COLO668 (cell line): ENCODE data around the gene SH2B3.

Experiments used
- DNase-seq: peaks from one replicate; lab custom pipeline; 2025; ENCODE audit not compliant: unreplicated experiment; lab: John Stamatoyannopoulos, UW

Gene SH2B3

DNA sequence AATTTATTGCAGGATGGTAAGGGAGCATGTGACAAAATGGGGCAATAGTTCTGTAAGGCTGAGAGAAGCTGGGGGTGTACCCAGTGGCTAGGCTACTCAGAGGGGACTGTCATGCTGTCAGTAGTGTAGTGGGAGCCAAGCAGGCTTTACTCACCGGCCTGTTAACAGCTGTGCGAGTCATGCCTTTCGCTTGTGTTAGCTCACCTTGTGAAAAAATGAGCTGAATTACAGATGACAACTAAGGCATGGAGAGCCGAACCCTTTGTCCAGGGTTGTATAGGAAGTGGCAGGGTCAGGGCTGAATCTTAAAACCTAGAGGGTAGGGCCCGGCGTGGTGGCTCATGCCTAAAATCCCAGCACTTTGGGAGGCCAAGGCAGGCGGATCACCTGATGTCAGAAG, 37.9 kb downstream of the SH2B3 start:
- no peak for DNase-seq

DNA sequence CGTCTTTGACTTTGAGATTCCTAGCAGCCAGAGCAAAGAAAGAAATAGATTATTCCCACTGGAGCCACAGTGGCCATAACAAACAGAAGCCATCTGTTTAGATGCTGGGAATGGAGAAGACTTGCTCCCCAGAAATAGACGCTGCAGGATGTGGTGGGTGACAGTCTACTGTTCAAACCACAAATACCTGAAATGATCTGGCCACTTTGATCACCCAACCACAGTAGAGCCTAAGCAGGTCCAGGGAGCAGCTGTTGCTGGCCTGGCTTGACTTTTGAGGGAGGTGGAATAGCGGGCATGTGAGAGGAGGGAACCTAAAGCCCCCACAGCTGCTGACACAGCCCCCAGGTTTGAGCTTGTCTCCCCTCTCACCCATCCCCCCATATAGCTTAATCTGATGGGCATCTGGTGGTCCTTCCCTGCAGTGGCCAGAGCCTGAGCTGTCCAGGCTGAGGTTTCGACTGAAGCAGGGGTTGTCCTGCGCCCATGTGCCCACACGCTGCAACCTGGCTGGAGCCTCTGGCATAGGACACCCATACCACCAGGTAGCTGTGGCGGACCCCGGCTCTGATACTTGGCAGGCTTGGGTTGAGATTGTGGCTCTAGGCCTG, 38.7 kb downstream of the SH2B3 start:
- no peak for DNase-seq

DNA sequence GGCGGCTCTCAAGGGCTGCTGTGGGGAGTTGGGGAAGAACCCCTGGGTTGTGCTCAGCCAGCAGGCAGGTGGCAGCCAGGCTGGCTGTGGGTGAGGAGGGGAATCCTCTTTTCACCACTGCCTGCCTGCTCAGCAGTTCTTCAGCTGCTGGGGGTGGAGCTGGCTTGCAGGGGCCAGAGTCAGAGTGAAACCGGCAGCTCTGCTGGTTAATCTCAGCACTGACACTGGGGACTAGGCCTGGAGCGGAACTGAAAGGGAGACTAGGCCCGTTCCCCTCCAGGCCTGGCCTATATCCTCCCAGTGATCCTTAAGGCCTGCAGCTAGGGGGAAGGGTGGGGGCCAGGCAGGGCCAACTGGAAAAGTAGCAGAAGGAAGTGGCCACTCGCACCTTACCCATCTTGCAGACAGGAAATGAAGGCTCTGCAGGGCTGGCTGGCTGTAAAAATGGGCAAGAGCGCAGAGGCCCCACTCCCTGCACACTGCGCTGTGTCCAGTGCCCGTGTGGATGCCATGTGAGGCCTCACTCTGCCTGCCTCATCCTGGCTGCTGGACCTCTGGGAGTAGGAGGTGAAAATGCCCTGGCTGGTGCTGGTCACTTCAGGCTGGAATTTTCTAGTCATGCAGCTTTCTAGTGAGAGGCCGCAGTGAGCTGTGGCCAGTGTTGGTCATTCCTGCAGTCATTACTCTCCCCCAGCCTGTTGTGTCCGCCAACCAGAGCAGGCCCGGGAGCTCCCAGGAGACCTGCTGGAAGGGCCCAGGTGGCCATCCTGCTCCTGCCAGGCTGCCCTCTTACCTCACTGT, 39.4 kb downstream of the SH2B3 start:
- DNase-seq, result no peak

DNA sequence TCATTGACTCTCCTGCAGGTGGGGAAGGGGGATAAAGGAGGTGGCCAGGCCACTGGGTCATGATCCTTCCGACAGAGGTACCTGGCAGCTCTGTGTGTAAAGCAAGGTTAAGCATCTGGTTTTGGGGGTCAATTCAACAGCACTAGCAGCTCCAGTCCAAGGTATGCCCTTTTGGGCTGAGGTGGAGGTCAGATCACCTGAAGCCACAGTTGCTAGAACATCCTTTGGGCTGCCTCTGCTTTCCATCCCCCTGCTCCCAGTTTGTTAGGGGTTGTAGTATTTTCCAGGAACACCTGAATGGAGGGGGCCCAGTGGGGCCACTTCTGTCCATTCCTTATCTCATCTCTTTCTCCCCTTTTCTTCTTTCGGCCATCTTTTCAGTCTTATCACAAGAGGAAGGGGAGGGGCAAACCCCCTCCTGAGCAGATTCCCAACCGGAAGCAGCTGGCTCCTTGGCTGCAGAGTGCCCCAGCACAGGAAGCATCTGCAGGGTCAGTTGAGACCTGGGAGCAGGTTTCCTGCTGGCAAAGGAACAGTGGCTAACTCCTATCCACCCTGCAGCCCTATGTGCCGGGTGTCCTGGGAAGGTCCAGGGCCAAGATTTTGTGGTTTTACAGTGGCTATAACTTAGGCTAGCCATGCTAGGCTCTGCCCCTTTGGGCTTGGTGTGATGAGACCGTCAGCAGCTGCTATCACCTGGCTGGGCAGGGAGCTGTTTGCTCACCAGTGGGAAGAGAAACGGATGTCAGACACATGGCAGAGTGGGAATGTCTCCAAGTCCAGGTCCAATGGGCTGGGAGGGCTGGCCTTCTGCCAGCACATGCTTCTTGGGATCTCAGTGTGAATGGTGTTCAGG, 40.2 kb downstream of the SH2B3 start:
- peak; percentile 23 for DNase-seq

DNA sequence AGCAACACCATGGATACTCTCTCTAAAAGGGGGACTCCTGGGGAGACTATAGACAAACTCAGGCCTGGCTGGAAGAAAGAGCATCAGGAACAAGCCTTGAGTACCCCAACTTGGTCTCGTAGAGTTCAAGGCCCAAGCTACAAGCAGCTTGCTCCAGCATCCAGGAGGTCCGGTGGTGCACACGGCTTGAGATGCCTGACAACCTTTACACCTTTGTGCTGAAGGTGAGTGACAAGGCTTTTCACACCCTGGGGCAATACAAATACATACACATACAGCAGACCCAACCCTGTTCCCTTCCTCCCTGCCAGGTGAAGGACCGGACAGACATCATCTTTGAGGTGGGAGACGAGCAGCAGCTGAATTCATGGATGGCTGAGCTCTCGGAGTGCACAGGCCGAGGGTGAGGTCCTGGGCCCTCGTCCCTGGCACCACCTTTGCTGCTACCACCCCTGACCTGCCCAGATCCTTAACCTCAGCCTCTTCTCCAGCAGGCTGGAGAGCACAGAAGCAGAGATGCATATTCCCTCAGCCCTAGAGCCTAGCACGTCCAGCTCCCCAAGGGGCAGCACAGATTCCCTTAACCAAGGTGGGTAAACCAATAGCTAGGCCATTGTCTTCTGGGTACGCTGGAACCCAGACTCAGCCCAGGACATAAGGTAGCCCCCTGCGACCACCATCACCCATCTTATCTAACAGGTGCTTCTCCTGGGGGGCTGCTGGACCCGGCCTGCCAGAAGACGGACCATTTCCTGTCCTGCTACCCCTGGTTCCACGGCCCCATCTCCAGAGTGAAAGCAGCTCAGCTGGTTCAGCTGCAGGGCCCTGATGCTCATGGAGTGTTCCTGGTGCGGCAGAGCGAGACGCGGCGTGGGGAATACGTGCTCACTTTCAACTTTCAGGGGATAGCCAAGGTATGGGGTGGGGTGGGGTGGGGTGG, 41.2 kb downstream of the SH2B3 start:
- no peak for DNase-seq

DNA sequence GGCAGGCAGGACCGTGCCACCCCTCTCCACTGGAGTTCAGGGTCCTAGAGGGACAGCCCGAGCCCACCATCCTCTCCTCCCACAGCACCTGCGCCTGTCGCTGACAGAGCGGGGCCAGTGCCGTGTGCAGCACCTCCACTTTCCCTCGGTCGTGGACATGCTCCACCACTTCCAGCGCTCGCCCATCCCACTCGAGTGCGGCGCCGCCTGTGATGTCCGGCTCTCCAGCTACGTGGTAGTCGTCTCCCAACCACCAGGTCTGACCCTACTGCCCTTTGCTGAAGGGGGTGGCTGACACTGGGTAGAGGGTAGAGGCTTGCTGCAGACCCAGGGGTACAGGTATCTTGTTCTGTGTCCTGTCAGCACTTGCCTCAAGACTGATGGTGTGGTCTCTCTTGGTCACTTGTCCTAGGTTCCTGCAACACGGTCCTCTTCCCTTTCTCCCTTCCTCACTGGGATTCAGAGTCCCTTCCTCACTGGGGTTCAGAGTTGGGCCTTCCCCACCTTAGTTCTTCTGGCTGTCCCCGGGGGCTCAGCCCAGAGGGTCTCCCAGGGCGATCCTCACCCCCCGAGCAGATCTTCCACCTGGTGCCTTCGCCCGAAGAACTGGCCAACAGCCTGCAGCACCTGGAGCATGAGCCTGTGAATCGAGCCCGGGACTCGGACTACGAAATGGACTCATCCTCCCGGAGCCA, 42.0 kb downstream of the SH2B3 start:
- no peak for DNase-seq

DNA sequence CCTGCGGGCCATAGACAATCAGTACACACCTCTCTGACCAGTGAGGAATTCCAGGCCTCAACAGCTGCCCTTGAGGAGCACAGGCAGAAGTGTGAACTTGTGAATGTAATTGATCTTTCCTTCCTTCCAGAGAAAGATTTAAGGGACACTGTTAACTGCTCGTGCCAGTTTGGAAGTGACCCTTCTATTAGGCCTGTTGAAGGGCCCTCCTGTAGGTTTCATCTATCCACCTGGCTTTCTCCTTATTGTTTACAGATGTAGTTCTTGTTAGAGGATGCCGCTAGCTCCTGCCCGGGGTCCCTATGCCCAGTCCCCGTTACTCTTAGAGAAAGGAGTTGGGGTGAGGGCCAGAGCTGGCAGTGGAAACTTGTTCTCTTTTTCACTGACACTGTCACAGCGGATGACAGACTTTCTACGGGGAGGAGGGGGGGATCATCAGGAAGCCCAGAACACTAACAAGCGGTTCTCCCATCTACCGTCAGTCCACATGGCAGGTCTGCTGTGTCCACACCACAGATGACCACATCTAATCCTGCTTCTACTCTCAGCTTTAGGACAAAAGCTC, 42.6 kb downstream of the SH2B3 start:
- DNase-seq, result no peak

DNA sequence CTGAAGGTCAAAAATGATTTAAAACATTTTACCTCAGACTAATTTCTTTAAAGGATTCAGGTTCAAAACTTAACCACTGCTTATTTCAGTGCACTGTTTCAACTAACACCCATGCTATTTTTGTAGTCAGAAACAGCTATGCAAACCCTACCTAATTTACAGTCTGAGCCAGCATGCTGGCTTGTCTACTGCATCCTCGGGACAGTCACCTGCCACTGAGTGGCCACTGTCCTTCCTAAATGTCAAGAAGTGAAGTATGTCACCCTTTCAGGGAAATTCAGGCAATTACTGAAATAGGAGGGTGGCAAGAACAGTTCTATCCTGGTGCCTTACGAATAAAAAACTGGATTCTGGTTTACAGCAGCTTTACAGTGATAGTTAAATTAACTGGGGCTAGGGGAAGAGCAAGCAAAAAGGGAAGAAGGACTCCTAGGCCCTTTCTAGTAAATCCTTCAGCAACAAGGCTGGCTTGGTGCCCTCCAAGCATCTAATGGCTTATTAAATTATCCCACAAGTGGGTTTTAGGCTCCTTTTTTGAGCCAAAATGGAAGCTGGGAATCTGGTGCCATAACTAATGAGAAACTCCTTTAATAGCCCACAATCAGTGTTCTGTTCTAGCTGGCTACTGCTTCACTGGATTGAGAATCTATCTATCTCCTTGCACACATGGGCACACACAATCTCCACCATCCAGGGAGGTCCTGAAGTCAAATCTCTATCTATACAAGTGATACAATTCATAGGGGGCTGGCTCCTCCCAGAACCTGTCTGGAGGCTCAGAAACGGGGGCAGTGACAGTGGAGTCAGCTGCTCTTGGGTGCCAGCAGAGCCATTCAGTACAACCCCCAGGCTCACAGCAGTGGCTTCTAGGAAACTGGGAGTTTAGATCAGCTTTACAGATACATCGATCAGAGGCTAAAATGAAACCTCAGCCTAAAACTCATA, 43.4 kb downstream of the SH2B3 start:
- DNase-seq, result no peak

DNA sequence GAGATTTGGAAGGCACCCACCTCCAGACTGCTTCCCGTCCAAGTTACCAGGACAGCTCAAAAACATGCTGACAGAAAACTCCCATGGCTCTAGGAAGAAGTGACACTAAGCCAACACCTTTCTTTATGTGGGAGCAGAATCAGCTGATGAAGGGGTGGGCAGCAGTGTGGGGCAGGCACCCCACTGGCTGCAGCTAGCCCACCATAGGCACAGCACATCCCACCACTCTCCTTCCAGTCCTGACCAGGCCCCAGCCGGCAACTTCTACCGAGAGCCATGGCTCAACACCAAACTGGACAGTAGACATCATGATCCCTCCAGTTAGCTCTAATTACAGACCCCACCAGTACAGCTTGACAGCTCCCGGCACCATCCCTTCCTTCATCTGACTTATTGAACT, 45.0 kb downstream of the SH2B3 start:
- no peak for DNase-seq

DNA sequence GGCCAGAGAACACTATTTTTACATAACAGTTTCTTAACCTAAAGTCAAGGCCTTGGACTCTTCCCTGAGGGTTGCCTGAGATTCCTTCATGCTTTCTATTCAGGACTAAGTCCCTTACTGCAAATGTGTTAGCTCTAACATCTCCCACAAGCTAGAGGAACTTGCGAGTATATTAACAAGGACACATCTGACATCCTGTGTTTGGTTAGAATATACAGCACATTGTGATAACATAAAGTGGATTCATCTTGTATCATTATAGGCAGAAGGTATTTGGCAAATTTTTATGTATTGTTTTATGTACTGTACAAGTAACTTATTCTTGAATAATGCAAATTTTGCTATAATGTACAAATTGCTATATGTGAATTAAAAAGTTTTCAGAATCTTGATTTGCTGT, 45.5 kb downstream of the SH2B3 start:
- DNase-seq, result no peak

DNA sequence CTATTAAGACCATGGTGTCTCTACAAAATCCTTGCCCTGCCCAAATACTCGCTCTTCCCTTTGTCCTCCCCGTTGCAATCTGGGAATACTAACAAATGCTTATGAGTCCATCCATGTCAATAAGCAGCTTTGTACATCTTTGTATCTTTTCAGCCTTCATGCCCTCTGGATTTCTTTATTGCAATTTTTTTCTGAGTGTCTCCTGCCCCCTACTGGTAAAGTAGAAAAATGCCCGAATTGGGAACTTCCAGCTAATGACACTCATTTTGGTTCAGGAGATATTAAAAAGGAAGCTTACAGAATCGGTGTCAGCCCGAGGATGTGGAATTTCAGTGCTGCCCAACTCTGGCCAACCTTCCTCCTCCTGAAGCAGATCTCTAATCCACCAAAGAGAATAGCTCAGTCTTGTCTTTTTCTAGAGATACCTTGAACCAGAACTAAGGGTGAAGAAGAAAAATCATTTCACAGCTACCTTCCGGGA, 46.0 kb downstream of the SH2B3 start:
- no peak for DNase-seq

DNA sequence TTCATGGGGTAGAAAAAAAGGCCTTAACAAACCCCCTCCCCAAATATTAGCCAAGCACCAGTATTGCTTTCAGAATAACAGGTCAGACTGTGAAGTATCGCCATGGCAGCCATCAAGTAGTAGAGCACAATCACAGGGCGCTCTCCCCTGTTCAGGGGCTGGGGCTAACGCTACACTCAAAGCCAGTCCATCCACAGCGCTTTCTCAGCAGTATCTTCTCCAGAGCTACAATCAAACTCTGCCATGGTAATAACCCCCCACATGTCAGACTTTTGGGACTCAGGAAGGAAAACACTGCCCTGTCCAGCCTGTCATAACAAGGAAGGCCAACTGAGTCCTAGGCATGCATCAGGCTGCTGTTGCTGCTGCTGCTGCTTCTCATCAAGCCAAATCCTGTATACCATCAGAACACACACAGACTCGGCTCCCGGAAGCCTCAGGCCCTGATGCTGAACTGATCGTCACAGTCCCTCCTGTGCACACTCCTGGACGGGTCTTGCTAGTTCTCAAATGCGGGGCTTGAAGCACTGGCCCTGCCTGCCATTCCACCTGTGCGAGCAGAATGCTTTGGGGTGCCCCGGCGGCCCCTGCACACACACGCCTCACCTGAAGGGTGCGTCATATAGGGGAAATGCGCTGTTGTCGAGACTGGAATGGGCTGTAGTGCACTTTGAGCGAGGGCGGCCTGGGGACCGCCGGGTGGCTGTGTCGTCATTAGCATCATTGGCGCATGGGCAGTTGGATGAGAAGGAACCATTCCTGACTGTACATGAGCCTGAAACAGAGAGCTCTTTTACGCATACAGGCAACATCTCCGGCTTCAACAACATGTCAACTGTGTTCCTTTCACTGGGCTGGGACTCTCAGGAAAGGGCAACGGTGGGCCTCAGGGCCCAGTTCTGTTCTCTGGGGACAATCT, 47.6 kb downstream of the SH2B3 start:
- DNase-seq, result no peak

DNA sequence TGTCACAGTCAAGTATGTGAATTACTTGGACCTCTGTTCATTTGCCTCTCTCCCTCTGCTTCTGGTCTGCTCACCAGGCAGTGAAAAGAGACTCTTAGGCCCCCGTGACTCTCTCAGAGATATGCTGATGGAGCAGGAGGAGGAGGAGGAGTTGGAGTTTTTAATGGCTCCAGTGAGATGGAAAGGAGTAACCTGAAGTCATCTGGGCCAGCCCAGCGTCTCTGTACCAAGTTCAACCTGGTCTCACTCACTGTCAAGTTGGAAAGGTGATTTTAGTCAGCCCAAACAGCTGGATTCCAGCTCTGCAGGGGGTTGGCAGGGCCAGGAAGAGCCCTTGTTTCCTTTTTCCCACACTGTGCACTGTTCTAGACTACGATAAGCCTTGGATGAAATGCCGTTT, 48.6 kb downstream of the SH2B3 start:
- no peak for DNase-seq

DNA sequence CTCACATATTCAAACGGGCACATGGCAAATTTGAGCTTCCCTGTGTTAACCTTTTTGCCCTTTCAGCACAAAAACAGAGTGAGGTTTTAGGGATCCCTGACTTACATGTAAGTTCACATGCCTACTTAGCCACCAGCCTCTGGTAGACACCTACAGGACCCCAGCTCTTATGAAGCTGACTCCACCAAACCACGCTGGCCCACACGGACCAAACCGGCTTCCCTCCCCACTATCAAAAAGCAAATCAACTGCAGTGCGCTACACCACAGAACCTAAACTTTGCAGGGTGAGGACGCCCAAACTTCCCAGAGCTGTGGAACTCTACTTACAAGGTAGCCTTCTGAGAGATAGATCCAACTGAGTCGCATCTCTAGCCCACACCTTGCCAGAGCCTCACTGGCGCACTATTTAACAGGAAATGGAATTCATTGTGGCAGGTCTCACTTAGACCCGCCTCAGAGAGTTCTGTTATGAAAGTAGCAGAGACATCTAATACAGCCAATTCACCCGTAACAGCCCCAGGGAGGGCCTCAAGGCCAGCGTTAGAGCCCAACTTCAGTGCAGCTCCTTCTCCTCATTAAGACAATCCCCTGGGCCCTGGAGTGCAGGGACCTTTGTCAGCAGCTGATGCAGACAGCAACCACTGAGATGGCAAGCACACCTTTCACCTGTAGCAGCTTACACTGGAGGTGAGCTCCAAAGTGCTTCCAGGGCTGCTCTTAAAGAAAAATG, 49.2 kb downstream of the SH2B3 start:
- no peak for DNase-seq

DNA sequence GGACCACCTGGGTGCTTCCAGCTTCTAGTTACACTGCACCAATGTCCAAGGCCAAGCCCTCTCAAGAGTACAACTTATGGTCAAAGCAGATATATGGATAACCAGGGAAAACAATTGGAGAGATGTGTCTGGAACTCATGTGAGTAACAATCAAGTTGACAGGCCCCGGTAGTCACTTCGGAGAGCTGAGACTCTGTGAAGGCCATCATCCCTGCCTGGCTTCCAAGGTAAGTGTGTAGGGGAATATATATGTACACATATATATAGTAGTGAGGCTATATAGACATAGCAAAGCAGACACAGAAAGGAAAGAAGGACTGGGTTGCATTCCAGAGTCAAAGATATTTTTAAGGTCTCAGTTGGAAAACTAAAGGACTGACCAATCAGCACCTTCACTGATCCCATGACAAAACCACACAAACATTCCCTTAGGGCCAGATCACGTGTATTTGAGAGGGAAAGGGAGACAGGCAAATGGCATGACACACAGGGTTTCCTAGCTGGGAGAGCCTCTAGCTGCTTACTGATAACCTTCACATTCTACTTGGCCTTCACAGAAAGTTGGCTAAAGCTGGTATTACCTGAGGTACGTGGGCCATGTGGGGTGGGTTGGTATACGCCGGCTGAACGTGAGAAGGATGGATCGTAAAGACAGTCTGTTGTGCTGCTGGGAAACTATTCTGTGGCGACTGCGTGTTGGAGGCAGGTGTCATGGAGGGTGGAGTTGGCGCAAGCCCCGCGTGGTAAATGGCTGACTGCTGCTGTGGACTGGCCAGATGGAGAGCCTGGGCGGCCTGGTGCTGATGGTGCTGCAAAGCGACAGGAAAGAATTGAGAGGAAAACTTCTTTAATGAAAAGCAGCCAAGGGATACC, 50.0 kb downstream of the SH2B3 start:
- DNase-seq, result no peak

DNA sequence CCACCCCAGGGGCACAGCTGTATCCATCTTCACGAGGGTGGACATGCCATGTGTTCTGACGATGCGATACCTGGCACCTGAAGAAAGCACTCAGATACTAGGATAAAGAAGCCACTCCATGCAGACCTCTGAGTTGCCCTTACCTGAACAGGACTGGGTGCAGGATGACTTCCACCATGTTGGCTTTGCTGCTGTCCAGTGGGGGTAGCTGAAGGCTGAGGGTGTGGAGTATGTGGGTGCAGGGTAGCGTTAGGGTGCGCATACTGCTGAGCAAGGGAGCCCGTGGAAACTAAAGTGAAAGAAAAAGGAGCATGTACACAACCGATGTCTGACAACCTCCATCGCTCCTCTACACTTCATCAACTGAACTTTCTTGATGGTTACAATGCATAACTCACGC, 51.3 kb downstream of the SH2B3 start:
- DNase-seq, result no peak
